NCI-H2196 (cell line): Measurements from ENCODE around the gene NTRK3.

Source experiments
- DNase-seq: peaks from one replicate; lab custom pipeline; 2025; ENCODE audit not compliant: unreplicated experiment; lab: John Stamatoyannopoulos, UW

The NTRK3 gene

GRCh38 chr15:87952736-87953287 lies 303.7 kb downstream of the NTRK3 start:
- DNase-seq, result no peak

GRCh38 chr15:87949575-87950223 lies 306.8 kb downstream of the NTRK3 start:
- no peak for DNase-seq

GRCh38 chr15:87949151-87949574 lies 307.4 kb downstream of the NTRK3 start:
- no peak for DNase-seq

GRCh38 chr15:87947560-87947959 lies 309.0 kb downstream of the NTRK3 start:
- no peak for DNase-seq

- no peak for DNase-seq
Observed at GRCh38 chr15:87945246-87945645, 311.3 kb downstream of the NTRK3 start.

- DNase-seq, result no peak
Observed at GRCh38 chr15:87944691-87945090, 311.8 kb downstream of the NTRK3 start.

- no peak for DNase-seq
Observed at GRCh38 chr15:87944050-87944449, 312.5 kb downstream of the NTRK3 start.

GRCh38 chr15:87943626-87944025 lies 312.9 kb downstream of the NTRK3 start:
- no peak for DNase-seq

- DNase-seq, result no peak
Observed at GRCh38 chr15:87942316-87942715, 314.2 kb downstream of the NTRK3 start.

- no peak for DNase-seq
Observed at GRCh38 chr15:87941606-87942005, 314.9 kb downstream of the NTRK3 start.

GRCh38 chr15:87940768-87941167 lies 315.8 kb downstream of the NTRK3 start:
- DNase-seq, result no peak

- DNase-seq, result no peak
Observed at GRCh38 chr15:87939848-87940457, 316.6 kb downstream of the NTRK3 start.

GRCh38 chr15:87938031-87938430 lies 318.5 kb downstream of the NTRK3 start:
- no peak for DNase-seq

- DNase-seq, result no peak
Observed at GRCh38 chr15:87935583-87935982, 321.0 kb downstream of the NTRK3 start.

GRCh38 chr15:87931584-87931983 lies 325.0 kb downstream of the NTRK3 start:
- no peak for DNase-seq

GRCh38 chr15:87930457-87930856 lies 326.1 kb downstream of the NTRK3 start:
- DNase-seq, result no peak

GRCh38 chr15:87929841-87930240 lies 326.7 kb downstream of the NTRK3 start:
- DNase-seq, result no peak

GRCh38 chr15:87924433-87924832 lies 332.1 kb downstream of the NTRK3 start:
- DNase-seq, result no peak

- no peak for DNase-seq
Observed at GRCh38 chr15:87919064-87919463, 337.5 kb downstream of the NTRK3 start.

- no peak for DNase-seq
Observed at GRCh38 chr15:87917480-87917879, 339.1 kb downstream of the NTRK3 start.

GRCh38 chr15:87916208-87916607 lies 340.3 kb downstream of the NTRK3 start:
- DNase-seq, result no peak

GRCh38 chr15:87910301-87910700 lies 346.2 kb downstream of the NTRK3 start:
- no peak for DNase-seq
